Fibroblast of skin of left biceps (primary cell): ENCODE measurements around the gene ABCB10.
A peak's percentile ranks its signal among the peaks of the same experiment; 100 is the strongest.
"Not testable (repeated sequence)": the region's sequence is repeated elsewhere in the genome, so short reads cannot be mapped to it uniquely, and the experiment has no call there.

Source experiments
- DNase-seq, 2 experiments: peaks; one replicate each; pipeline ENCODE4 v3.0.0-alpha.2; 2013; ENCODE audit warnings: low read depth in 2 of 2

Gene ABCB10

GRCh38 chr1:229572286-229572685, 13.8 kb upstream of the ABCB10 start:
- DNase-seq, result no peak

DNA sequence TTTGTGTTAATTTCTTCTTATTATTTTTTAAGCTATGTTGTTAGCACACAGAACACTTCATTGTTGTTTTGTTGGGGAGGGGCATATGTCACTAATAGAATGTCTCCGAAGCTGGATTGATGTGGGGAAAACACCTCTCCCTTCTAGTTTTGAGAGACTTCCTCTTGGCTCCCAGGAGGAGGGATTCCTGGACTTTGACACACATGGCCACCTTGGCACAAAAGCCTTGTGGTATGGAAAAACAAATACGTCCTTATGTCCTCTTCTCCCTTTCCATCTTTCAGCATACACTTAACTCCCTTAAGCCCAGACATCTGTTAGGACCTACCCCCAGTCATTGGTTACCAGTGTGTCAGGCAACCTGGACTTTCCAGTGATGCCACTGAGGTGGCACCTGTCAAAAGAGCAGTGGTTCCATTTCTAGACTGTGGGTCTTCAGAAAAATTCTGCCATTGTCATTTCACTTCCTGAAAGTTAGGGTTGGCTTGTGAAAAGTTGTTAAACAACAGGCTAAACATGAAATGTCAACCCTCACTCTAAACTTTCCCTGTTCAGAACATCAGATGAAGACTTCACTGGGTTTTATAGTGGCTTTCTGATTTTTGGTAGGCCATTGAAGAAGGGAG, 12.5 kb upstream of the ABCB10 start:
- DNase-seq, result no peak

GRCh38 chr1:229570305-229570704, 11.8 kb upstream of the ABCB10 start:
- no peak for DNase-seq

- DNase-seq, result no peak
These were observed 8.8 kb upstream of the ABCB10 start for GRCh38 chr1:229567109-229567868.

DNA sequence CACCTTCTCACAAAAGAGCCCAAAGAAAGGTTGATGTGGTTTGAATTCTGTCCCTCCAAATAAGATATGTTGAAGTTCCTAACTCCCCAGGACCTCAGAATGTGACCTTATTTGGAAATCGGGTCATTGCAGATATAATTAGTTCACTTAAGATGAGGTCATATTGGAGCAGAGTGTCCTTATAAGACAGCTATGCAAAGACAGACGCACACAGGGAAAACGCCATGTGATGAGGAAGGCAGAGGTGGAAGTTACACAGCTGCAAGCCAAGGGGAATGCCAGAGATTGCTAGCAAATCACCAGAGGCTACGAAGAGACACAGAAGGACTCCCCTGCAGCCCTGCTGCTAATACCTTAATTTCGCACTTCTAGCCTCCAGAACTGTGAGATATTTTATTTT, 5.2 kb upstream of the ABCB10 start:
- no peak for DNase-seq

DNA sequence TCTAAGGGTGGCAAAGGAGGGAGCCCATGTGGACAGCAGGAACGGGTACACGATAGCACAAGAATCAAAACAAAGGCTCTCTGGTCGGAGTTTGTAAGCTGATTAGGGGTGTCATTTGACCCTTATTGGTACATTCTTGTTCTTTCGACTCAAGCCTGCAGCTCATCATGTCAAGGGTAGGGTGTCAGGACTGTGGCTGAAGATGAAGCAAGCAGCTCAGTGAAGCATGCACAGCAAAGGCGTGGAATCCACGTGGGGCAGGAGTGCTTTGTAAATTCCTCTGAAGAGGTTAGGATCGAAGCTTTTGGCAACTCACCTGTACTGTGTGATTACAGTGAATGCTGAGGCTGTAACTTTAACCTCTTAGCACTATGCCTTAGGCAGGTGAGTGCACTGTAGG, 4.7 kb upstream of the ABCB10 start:
- DNase-seq, result no peak

DNA sequence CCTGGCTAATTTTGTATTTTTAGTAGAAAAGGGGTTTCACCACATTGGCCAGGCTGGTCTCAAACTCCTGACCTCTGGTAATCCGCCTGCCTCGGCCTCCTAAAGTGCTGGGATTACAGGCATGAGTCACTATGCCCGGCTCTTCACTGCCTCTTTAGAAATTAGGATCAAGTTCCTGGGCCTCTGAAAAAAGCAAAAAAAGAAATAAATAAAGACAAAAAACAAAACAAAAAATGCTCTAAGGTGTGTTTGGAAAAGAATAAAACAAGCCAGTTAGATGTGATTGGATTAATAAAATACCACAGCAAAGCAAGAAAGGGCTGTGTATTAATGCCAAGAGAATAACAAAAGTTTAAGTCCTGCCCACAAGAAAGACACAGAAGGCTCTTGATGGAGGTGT, 4.2 kb upstream of the ABCB10 start:
- DNase-seq, result no peak

DNA sequence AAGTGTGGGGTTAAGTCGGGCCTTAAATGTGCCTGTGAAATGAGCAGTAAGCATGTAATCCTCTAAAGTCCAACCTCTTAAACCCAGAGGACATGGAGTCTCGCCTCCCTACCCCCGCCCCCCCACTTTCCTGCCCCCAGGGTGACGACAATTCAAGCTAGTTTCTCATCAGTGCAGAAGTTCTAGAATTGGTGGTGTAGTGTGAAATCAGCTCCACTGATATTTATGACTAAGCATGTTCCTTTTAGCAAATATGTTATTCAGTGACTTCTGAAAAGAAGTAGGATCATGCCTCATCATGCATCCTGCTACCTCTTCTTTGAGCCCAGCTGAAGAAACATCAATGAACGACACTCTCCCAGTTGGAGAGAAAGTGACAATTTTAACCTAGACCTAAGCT, 2.6 kb upstream of the ABCB10 start:
- no peak for DNase-seq

DNA sequence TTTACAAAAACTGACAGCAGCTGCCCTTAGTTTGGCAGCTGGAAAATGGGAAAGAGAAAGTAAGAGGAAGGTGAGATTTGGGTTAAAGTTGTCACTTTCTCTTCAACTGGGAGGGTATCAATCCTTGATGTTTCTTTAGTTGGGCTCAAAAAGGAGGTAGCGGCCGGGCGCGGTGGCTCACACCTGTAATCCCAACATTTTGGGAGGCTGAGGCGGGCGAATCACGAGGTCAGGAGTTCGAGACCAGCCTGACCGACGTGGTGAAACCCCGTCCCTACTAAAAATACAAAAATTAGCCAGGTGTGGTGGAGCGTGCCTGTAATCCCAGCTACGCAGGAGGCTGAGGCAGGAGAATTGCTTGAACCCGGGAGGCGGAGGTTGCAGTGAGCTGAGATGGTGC, 1.6 kb upstream of the ABCB10 start:
- DNase-seq, result not testable (repeated sequence)

DNA sequence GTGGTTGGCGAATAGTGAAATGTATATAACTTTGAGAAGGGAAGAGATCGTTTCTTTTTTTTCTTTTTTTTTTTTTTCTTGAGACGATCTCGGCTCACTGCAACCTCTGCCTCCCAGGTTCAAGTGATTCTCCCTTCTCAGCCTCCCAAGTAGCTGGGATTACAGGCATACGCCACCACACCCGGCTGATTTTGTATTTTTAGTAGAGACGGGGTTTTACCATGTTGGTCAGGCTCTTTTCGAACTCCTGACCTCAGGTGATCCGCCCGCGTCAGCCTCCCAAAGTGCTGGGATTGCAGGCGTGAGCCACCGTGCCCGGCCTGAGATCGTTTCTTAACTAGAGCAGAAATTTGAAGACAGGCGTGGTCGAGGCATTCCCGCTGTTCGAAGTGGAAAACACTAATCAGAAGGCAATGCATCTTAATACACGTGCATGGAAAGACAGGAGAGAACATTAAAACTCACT, 862 bp upstream of the ABCB10 start:
- DNase-seq, result not testable (repeated sequence)

DNA sequence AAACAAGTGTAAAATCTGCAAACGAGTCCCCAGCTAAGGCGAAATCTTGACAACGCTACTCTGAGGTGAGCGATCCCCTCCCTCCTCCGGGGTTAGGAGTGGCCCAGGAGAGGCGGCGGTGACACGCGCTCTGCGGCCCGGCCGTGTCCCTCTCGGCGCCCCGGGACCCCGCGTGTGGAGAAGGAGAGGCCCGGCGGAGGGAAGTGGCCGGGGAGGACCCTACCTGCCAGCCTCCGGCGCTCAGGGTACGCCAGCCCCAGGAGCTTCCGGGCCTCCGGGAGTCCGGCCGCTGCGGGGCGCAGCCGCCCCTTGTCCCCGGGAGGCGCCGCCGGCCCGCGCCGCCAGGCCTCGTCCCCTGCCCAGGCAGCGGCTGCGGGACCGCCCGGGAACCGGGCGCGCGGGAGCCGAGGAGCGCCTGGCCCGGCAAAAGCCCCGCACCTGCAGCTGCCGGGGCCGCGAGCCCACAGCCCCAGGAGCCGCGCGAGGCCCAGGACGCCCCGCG, 543 bp downstream of the ABCB10 start:
- DNase-seq, result no peak

- no peak for DNase-seq
These were observed 1.2 kb downstream of the ABCB10 start for GRCh38 chr1:229557200-229557850.

GRCh38 chr1:229554886-229555621, 3.5 kb downstream of the ABCB10 start:
- DNase-seq, result peak; percentile 19 to 29

DNA sequence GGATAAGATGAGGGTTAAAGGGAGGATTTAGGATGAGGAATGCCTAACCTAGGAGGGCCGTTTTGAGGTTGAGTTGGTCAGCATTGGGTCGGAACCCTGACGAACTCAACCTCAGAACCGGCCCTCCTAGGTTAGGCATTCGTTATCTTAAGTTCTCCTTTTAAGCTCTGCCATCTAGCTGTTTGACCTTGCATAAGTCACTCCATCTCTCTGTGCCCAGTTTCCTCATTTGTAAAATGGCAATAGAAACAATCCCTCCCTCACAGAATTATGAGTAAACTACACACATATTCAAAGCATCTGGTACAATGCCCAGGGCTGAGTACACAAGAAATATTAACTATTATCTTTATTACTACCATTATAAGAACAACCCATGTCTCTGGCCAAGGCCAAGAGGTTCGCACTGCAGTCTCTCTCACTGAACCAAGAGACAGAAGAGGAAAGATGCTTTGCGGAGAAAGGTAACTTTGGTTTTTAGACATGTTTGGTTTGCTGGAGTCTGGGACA, 4.8 kb downstream of the ABCB10 start:
- no peak for DNase-seq

DNA sequence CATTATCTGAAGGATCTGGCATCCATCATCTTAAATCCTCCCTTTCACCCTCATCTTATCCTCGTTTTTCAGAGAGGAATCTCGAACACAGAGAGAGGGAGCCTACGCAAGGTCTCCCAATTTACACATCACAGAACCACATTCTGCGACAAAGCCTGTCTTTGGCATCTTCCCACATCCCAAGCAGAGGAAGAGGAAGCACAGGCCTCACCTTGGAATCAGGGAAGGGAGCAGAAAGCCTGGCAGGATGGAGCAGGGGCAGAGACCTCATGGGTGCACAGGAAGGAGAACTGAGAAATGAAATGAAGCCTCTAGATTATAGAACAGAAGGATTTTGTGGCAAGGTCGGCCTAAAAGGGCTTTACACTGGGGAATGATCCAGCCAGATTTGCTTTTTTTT, 5.8 kb downstream of the ABCB10 start:
- no peak for DNase-seq

- DNase-seq, result no peak
These were observed 7.5 kb downstream of the ABCB10 start for GRCh38 chr1:229550812-229551567.

DNA sequence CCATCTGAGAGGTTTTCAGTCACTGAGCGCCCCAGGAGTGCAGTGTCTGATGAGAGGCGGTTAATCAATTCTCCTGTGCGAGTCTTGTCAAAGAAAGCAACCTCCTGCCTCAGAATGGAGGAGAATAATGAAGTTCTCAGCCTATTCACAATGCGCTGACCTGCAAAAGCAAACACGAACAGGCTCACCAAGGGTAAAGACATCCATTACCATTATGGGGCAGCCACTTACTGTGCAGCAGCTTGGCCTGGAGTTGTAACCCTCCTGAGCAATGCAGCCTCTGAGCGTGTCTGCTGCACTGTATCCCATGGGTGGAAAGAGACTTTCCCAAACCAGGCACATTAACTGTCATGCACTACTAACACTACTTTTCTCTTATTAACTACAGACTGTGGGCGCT, 11.0 kb downstream of the ABCB10 start:
- no peak for DNase-seq

- no peak for DNase-seq
These were observed 13.9 kb downstream of the ABCB10 start for GRCh38 chr1:229544587-229544986.

- no peak for DNase-seq
These were observed 18.5 kb downstream of the ABCB10 start for GRCh38 chr1:229539863-229540506.

- no peak for DNase-seq
These were observed 19.6 kb downstream of the ABCB10 start for GRCh38 chr1:229538945-229539344.

- no peak for DNase-seq
These were observed 20.6 kb downstream of the ABCB10 start for GRCh38 chr1:229537894-229538293.
